ENCODE data around the gene CDH8. TPM values are rescaled to one million over a fixed set of nuclear protein-coding genes. Genes with fewer than 3 reads are reported as not detected.

Gene CDH8
- total RNA-seq, 4 donors from 2014 or later, result 0.40 to 3.0 (median 0.86) TPM

DNA sequence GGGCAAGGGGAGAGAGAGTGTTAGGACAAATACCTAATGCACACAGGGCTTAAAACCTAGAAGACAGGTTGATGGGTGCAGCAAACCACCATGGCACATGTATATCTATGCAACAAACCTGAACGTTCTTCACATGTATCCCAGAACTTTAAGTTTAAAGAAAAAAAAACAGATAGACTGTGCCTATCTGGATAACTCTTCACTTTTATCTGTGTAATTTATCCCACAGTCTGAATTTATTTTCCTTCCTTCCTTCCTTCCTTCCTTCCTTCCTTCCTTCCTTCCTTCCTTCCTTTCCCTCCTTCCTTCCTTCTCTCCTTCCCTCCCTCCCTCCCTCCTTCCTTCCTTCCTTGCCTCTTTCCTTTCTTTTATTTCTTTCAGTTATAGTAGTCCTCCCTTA, 370.7 kb downstream of the CDH8 start:
- no peak for TF ChIP-seq POLR2A (IDR thresholded peaks at IDR 0.05)
- TF ChIP-seq, protein P1, sequence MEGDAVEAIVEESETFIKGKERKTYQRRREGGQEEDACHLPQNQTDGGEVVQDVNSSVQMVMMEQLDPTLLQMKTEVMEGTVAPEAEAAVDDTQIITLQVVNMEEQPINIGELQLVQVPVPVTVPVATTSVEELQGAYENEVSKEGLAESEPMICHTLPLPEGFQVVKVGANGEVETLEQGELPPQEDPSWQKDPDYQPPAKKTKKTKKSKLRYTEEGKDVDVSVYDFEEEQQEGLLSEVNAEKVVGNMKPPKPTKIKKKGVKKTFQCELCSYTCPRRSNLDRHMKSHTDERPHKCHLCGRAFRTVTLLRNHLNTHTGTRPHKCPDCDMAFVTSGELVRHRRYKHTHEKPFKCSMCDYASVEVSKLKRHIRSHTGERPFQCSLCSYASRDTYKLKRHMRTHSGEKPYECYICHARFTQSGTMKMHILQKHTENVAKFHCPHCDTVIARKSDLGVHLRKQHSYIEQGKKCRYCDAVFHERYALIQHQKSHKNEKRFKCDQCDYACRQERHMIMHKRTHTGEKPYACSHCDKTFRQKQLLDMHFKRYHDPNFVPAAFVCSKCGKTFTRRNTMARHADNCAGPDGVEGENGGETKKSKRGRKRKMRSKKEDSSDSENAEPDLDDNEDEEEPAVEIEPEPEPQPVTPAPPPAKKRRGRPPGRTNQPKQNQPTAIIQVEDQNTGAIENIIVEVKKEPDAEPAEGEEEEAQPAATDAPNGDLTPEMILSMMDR (IDR thresholded peaks at IDR 0.05), result no peak
- no peak for TF ChIP-seq POLR2AphosphoS5 (IDR thresholded peaks at IDR 0.05)
- TF ChIP-seq EP300 (IDR thresholded peaks at IDR 0.05), result no peak
- H3K4me1 ChIP-seq, result no peaks in the 10 kb centered on the region
- no peak overlapping the region for H3K4me3 ChIP-seq
- H3K9me3 ChIP-seq, result no peaks in the 10 kb centered on the region
- WGBS, 2 donors (ENCODE audit: low coverage in 1 of 2), result 100% methylated on average over 1 of the region's 1 CpG
- no peak for ATAC-seq
- no peaks in the 10 kb centered on the region for H3K27me3 ChIP-seq
- H3K27ac ChIP-seq, result no peak overlapping the region
- H3K36me3 ChIP-seq, result no peaks in the 10 kb centered on the region

DNA sequence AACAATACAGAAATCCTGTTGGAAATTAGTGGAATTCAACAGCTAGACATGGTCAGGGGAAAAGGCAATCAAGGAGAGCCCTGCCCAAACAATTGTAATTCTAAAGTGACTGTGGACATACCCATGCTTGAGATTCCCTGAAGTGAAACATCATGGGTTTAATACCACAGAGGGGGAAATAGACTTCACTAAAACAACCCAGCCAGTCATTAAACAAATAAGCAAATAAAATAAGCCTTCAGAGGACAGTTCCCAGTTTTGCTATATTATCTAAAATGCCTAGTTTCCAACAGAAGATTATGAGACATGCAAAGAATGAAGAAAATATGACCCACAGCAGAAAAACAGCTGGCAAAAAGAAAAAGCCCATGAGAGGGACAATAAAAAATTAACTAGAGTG, 376.3 kb downstream of the CDH8 start:
- Histone ChIP-seq H3K4me3 (no peak overlapping the region), H3K36me3 (no peaks in the 10 kb centered on the region), H3K27ac (no peak overlapping the region), H3K4me1 (no peaks in the 10 kb centered on the region), H3K9me3 (no peaks in the 10 kb centered on the region), H3K27me3 (no peaks in the 10 kb centered on the region)
- TF ChIP-seq POLR2A (IDR thresholded peaks at IDR 0.05) (no peak), POLR2AphosphoS5 (IDR thresholded peaks at IDR 0.05) (no peak), EP300 (IDR thresholded peaks at IDR 0.05) (no peak)
- TF ChIP-seq, protein P1 (IDR thresholded peaks at IDR 0.05), result no peak
- no peak for ATAC-seq

DNA sequence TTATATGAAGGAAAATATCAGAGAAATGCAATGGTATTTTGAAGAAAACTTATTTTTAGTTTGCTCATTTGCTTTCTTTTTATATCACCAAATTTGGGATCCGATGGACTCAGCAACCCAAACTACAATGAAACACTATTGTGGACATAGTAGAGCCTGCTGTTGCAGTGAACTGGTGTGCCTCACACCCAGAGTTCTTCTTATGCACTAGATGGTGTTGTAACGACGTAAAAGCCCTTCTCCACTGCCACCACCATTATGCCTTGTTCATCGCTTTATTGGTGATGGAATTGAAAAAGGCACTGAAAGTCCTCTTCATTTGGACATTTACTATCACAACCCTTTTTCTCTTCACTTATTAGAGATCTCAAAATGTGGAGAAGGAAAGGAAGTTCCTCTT, 381.3 kb downstream of the CDH8 start:
- Histone ChIP-seq H3K36me3 (no peaks in the 10 kb centered on the region), H3K4me3 (no peak overlapping the region), H3K27ac (no peak overlapping the region), H3K9me3 (no peaks in the 10 kb centered on the region), H3K4me1 (no peaks in the 10 kb centered on the region), H3K27me3 (no peaks in the 10 kb centered on the region)
- WGBS, 2 donors (ENCODE audit: low coverage in 1 of 2), result 83 to 85% methylated on average over 4 of the region's 4 CpGs
- ATAC-seq, result no peak
- TF ChIP-seq EP300 (IDR thresholded peaks at IDR 0.05) (no peak), POLR2A (IDR thresholded peaks at IDR 0.05) (no peak), POLR2AphosphoS5 (IDR thresholded peaks at IDR 0.05) (no peak)
- TF ChIP-seq, protein P1 (IDR thresholded peaks at IDR 0.05), result no peak

DNA sequence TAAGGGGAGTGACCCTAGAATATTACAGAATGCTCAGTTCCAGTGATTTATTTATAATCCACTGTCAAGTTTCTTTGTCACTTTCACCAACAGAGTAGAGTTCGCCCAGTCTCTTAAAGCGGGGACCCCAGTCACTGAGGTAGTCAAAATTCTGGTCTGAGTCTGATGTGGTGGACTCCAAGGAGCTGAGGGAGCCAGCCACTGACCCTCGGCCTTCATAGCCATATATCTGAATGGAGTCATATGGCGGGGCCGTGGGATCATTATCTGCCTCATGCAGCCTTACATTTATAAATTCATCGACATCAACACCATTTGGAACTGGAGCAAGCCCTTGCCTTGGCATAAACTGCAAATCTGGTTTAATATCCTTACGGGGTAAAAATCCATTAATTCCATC, 382.7 kb downstream of the CDH8 start:
- no peaks in the 10 kb centered on the region for H3K36me3 ChIP-seq
- ATAC-seq, result no peak
- no peak overlapping the region for H3K4me3 ChIP-seq
- no peaks in the 10 kb centered on the region for H3K9me3 ChIP-seq
- H3K27me3 ChIP-seq, result no peaks in the 10 kb centered on the region
- TF ChIP-seq EP300 (IDR thresholded peaks at IDR 0.05), result no peak
- no peak for TF ChIP-seq POLR2A (IDR thresholded peaks at IDR 0.05)
- TF ChIP-seq POLR2AphosphoS5 (IDR thresholded peaks at IDR 0.05), result no peak
- WGBS, 2 donors (ENCODE audit: low coverage in 1 of 2), result 82 to 90% methylated on average over 5 to 7 of the region's 7 CpGs
- H3K27ac ChIP-seq, result no peak overlapping the region
- H3K4me1 ChIP-seq, result no peaks in the 10 kb centered on the region

DNA sequence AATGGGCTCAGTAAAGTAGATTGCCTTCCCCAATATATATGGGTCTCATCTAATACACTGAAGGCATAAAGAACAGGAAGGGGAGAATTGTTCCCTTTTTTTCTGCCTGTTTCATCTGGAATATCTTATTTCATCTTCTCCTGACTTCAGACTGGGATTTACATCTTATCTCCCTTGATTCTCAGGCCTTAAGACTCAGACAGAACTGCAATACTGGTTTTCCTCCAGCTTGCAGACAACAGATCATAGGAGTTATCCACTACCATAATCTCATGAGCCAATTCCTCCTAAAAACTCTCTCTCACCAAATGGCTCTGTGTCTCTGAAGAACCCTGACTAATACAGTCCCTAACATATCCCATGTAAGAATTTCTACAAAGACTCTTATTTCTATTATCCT, 390.7 kb downstream of the CDH8 start:
- Histone ChIP-seq H3K27ac (no peak overlapping the region), H3K36me3 (no peaks in the 10 kb centered on the region), H3K9me3 (no peaks in the 10 kb centered on the region), H3K27me3 (no peaks in the 10 kb centered on the region), H3K4me1 (no peaks in the 10 kb centered on the region), H3K4me3 (no peak overlapping the region)
- ATAC-seq, result no peak
- TF ChIP-seq, protein P1 (IDR thresholded peaks at IDR 0.05), result no peak
- TF ChIP-seq POLR2AphosphoS5 (IDR thresholded peaks at IDR 0.05) (no peak), POLR2A (IDR thresholded peaks at IDR 0.05) (no peak), EP300 (IDR thresholded peaks at IDR 0.05) (no peak)

DNA sequence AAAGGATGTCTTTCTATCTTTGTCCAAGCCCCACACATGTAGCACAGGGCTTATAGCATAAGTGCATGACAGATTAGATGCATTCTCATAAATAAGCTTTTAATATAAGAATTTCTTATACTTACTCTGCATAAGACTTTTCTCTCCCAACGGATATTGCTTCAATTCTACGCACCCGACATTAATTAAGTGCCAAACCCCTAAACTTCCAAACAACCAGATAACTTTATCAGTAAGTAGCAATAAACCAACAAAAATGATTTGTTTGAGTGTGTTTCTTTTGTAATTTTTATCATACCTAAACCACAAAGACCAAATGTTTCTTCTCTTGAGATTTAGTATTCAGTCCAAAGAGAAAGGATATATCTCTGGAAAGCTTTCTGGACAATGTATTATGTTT, 391.5 kb downstream of the CDH8 start:
- 57 to 75% methylated on average over 3 of the region's 3 CpGs for WGBS, 2 donors (ENCODE audit: low coverage in 1 of 2)
- no peak overlapping the region for H3K4me3 ChIP-seq
- ATAC-seq, result no peak
- TF ChIP-seq POLR2AphosphoS5 (IDR thresholded peaks at IDR 0.05) (no peak), EP300 (IDR thresholded peaks at IDR 0.05) (no peak), POLR2A (IDR thresholded peaks at IDR 0.05) (no peak)
- TF ChIP-seq, protein P1 (IDR thresholded peaks at IDR 0.05), result no peak
- H3K36me3 ChIP-seq, result no peaks in the 10 kb centered on the region
- no peaks in the 10 kb centered on the region for H3K9me3 ChIP-seq
- H3K27ac ChIP-seq, result no peak overlapping the region
- H3K27me3 ChIP-seq, result no peaks in the 10 kb centered on the region
- H3K4me1 ChIP-seq, result no peaks in the 10 kb centered on the region

All from gastroesophageal sphincter (tissue), 4 donors.